ENCODE measurements around the gene UVRAG.

- TF ChIP-seq POLR2AphosphoS5 (IDR thresholded peaks at IDR 0.05; ENCODE audit: low read depth, low read length) (no peak), POLR2A (IDR thresholded peaks at IDR 0.05; ENCODE audit: low read depth, low read length) (no peak), TAF1 (IDR thresholded peaks at IDR 0.05; ENCODE audit: low read depth, low read length) (no peak), SPI1 (IDR thresholded peaks at IDR 0.05; ENCODE audit: low read depth, low read length) (no peak), PAX5 (IDR thresholded peaks at IDR 0.05; ENCODE audit: insufficient read depth, low read length, severe bottlenecking) (no peak)
Observed at GRCh38 chr11:76167590-76167989, 352.6 kb downstream of the UVRAG start.

Measured in GM12891 (cell line).